GM12878 (cell line): ENCODE measurements around the gene SRP14. TPM values are rescaled to one million over a fixed set of nuclear protein-coding genes. Genes with fewer than 3 reads are reported as not detected.

Experiments
- ATAC-seq: fragments of 200-7000 bp; cut with Tn5 transposase; 3 replicates; pipeline ENCODE4 v1.9.1; 2020; ENCODE audit warnings: mild to moderate bottlenecking, moderate library complexity
- BruUV-seq: library from RNA; stranded (reverse); fragments of 400-500 nt; replicated peaks from 2 replicates; lab custom pipeline; 2021; lab: Mats Ljungman, UMichigan
- CTCF ChIA-PET: fragments of 300-600 bp; sonication (Branson Sonifier 250); formaldehyde crosslinking; extraction: SDS; loops from one replicate; lab custom pipeline; 2021; ENCODE audit warnings: inconsistent platforms; lab: Yijun Ruan, JAX
- POLR2A ChIA-PET: fragments of 350-600 bp; formaldehyde crosslinking; extraction: SDS; loops from one replicate; lab custom pipeline; 2021; ENCODE audit warnings: inconsistent platforms; lab: Charles Lee
- RAD21 ChIA-PET: fragments of 300-600 bp; sonication (Branson Sonifier 250); formaldehyde crosslinking; loops from one replicate; lab custom pipeline; 2023; ENCODE audit warnings: antibody characterized with exemption; ENCODE audit not compliant: unreplicated experiment; lab: Charles Lee
- SMC1A ChIA-PET: fragments of 300-600 bp; sonication (Branson Sonifier 250); formaldehyde crosslinking; loops from one replicate; lab custom pipeline; 2023; ENCODE audit not compliant: unreplicated experiment, uncharacterized antibody; lab: Charles Lee
- DNase-seq: peaks from one replicate; pipeline ENCODE4 v3.0.0-alpha.2; 2011; ENCODE audit warnings: low read depth, low spot score
- FAIRE-seq: peaks from 3 replicates; lab custom pipeline; 2011; peaks lifted over from hg19 to GRCh38; lab: Jason Lieb, UNC
- H2AFZ ChIP-seq: 2 replicates; pipeline ENCODE4 v1.6.0; 2011; ENCODE audit warnings: low read depth, low read length, control low read depth; ENCODE audit not compliant: control insufficient read depth
- H3K27ac ChIP-seq: 2 replicates; pipeline ENCODE4 v1.5.1; 2011; ENCODE audit warnings: control low read depth; ENCODE audit not compliant: control insufficient read depth, insufficient read depth
- H3K27me3 ChIP-seq, 2 experiments: replicated peaks in 1 of 2; 2 replicates each; pipeline versions ENCODE4 v1.6.0 to v1.6.1; 2011; ENCODE audit warnings: low read length in 1 of 2; ENCODE audit not compliant: control insufficient read depth in 2 of 2, insufficient read depth in 2 of 2
- H3K36me3 ChIP-seq, 2 experiments: 2 replicates each; pipeline ENCODE4 v1.5.1; 2011; ENCODE audit warnings: low read length in 1 of 2; ENCODE audit not compliant: control insufficient read depth in 2 of 2, insufficient read depth in 2 of 2
- H3K4me1 ChIP-seq: 2 replicates; pipeline ENCODE4 v1.6.1; 2011; ENCODE audit warnings: mild to moderate bottlenecking, low read length, moderate library complexity, mixed read lengths; ENCODE audit not compliant: control insufficient read depth, insufficient read depth
- H3K4me2 ChIP-seq: 2 replicates; pipeline ENCODE4 v1.6.0; 2011; ENCODE audit warnings: control low read depth; ENCODE audit not compliant: control insufficient read depth, insufficient read depth
- H3K4me3 ChIP-seq: fragments of 200-600 bp; sonication (generic); 2 replicates; pipeline ENCODE4 v1.5.1; 2016
- H3K79me2 ChIP-seq: 2 replicates; pipeline ENCODE4 v1.6.0; 2011; ENCODE audit warnings: low read length; ENCODE audit not compliant: control insufficient read depth, insufficient read depth
- H3K9ac ChIP-seq: 2 replicates; pipeline ENCODE4 v1.8.0; 2011; ENCODE audit warnings: low read length, control low read depth, mixed read lengths; ENCODE audit not compliant: control insufficient read depth, insufficient read depth
- H3K9me3 ChIP-seq: replicated peaks from 3 replicates; pipeline ENCODE4 v1.5.1; 2011; ENCODE audit warnings: mild to moderate bottlenecking, low read length; ENCODE audit not compliant: control insufficient read depth, insufficient read depth
- H4K20me1 ChIP-seq: 2 replicates; pipeline ENCODE4 v1.6.0; 2011; ENCODE audit not compliant: control insufficient read depth, insufficient read depth
- CEBPZ ChIP-seq: fragments of 150-350 bp; IDR thresholded peaks from 2 replicates; pipeline ENCODE4 v1.6.1; 2016; ENCODE audit warnings: low read depth, low read length
- CUX1 ChIP-seq: IDR thresholded peaks from 2 replicates; pipeline ENCODE4 v1.6.1; 2012; ENCODE audit warnings: improper control_type of control experiment, low read depth, low read length; ENCODE audit not compliant: insufficient replicate concordance
- GATAD2B ChIP-seq: fragments of 450-650 bp; conservative IDR thresholded peaks from 2 replicates; pipeline ENCODE4 v1.6.1; 2017; ENCODE audit warnings: low read depth, mild to moderate bottlenecking, moderate library complexity
- JUNB ChIP-seq: IDR thresholded peaks from 2 replicates; pipeline ENCODE4 v1.6.1; 2016; ENCODE audit warnings: antibody characterized with exemption, mild to moderate bottlenecking
- MTA2 ChIP-seq: fragments of 450-650 bp; IDR thresholded peaks from 2 replicates; pipeline ENCODE4 v1.6.1; 2016; ENCODE audit warnings: low read depth, mild to moderate bottlenecking, moderate library complexity
- PBX3 ChIP-seq: IDR thresholded peaks from 2 replicates; pipeline ENCODE4 v1.6.1; 2011; ENCODE audit warnings: mild to moderate bottlenecking, low read depth, low read length, moderate library complexity; ENCODE audit not compliant: insufficient replicate concordance
- SREBF2 ChIP-seq: IDR thresholded peaks from 2 replicates; pipeline ENCODE4 v1.6.1; 2012; ENCODE audit warnings: mild to moderate bottlenecking, low read length
- TCF7 ChIP-seq: IDR thresholded peaks from 2 replicates; pipeline ENCODE4 v1.6.1; 2014; ENCODE audit warnings: antibody characterized with exemption, borderline replicate concordance
- ZBTB33 ChIP-seq: fragments of 450-650 bp; IDR thresholded peaks from 2 replicates; pipeline ENCODE4 v1.6.1; 2017; ENCODE audit warnings: mild to moderate bottlenecking
- WGBS: methylation state at CpG from one replicate; pipeline ENCODE4 v1.1.6; 2016; ENCODE audit warnings: low lambda C conversion rate; ENCODE audit not compliant: insufficient replicate concordance, insufficient coverage; ENCODE audit errors: missing lambda C conversion rate; 5-methylcytosine and 5-hydroxymethylcytosine counted together
- in situ Hi-C: fragments of 300-500 bp; cut with MboI; formaldehyde crosslinking; loops from 9 replicates; pipeline ENCODE4 v1.14.3; 2018; ENCODE audit warnings: mixed read lengths
- intact Hi-C: fragments of 100-400 bp; cut with micrococcal nuclease; formaldehyde crosslinking; loops from one replicate; pipeline ENCODE4 v1.14.2; 2022; ENCODE audit not compliant: unreplicated experiment
- polyA plus RNA-seq, 11 experiments: library from polyadenylated mRNA; depleted of rRNA in 4 of 11; unstranded in 6 of 11; stranded (reverse) in 5 of 11; fragments of >200 nt; fragmentation: Nextera tagmentation in 4 of 11; fragmentation: Illumina TruSeq in 1 of 11; extraction: Ambion mirVana in 4 of 11; extraction: Trizol in 1 of 11; gene quantifications; 1 replicate in 1 of 11; 2 replicates in 10 of 11; pipeline versions ENCODE4 v1.2.1 to v1.2.3, GENCODE V29; 2011 to 2016; ENCODE audit warnings: inconsistent platforms in 2 of 11, missing spikeins in 2 of 11, low read depth in 1 of 11
- total RNA-seq, 4 experiments: library from RNA; depleted of rRNA in 3 of 4; stranded (reverse); fragments of >200 nt in 3 of 4; fragmentation: Illumina TruSeq in 1 of 4; extraction: Trizol in 1 of 4; gene quantifications; 2 replicates each; pipeline versions ENCODE4 v1.2.1 to v1.2.3, GENCODE V29; 2013 to 2021

The SRP14 gene
- total and polyA plus RNA-seq, 10 of the 15 experiments (the other 5 are each of a cell fraction or from before 2014, with no cell fraction given), result 141 to 1,182 (median 493) TPM

GRCh38 chr15:40046721-40047414, 7.9 kb upstream of the SRP14 start:
- no peak for FAIRE-seq
- ChIA-PET CTCF (interaction anchor here (0.7 to 11.8 kb wide), 32 partner anchors 9 to 290 kb away, joined by 3 to 776 read pairs (median 7); partner anchors contain the start of genes BMF, BUB1B and FSIP1), POLR2A (interaction anchor here (0.5 to 8.0 kb wide), 14 partner anchors 13 to 293 kb away, joined by 3 to 307 read pairs (median 5); partner anchors contain the start of genes BMF and BUB1B), SMC1A (interaction anchor here (0.8 to 23.0 kb wide), 24 partner anchors 9 to 227 kb away, joined by 3 to 1082 read pairs (median 11); partner anchors contain the start of genes BMF, BUB1B and PAK6), RAD21 (interaction anchor here (0.7 to 8.5 kb wide), 18 partner anchors 9 to 231 kb away, joined by 3 to 903 read pairs (median 14); partner anchors contain the start of genes BMF, BUB1B and SRP14)
- DNase-seq, result no peak
- peaks cover 65% of the 10 kb centered on the region for H3K4me1 ChIP-seq
- 45% methylated on average over 5 of the region's 5 CpGs for WGBS
- H3K4me3 ChIP-seq, result no peak overlapping the region
- ATAC-seq, result peak; percentile 6
- H3K36me3 ChIP-seq, result no peaks in the 10 kb centered on the region; a peak in 1 of 4 replicates
- no peaks in the 10 kb centered on the region for H3K27me3 ChIP-seq
- H3K9me3 ChIP-seq, result no peaks in the 10 kb centered on the region
- H4K20me1 ChIP-seq, result no peaks in the 10 kb centered on the region
- in situ Hi-C loops (loop anchor here (5.0 to 10.0 kb wide), 3 partner anchors 120 to 225 kb away; no protein-coding TSS in a partner anchor), intact Hi-C loops (loop anchor here (1.0 to 5.0 kb wide), 3 partner anchors 18 to 135 kb away; no protein-coding TSS in a partner anchor)
- H3K27ac ChIP-seq, result peak overlapping the region; percentile 92
- BruUV-seq, result no TSS peak
- peak overlapping the region; percentile 95 for H3K4me2 ChIP-seq
- H2AFZ ChIP-seq, result peak overlapping the region; percentile 20; the same call in 1 of the 2 replicates
- H3K79me2 ChIP-seq, result peaks cover 2% of the 10 kb centered on the region; the same call in 1 of the 2 replicates
- peak overlapping the region; percentile 68 for H3K9ac ChIP-seq
- TF ChIP-seq JUNB (peak; percentile 45), SREBF2 (no peak), CUX1 (no peak), MTA2 (no peak), ZBTB33 (no peak), GATAD2B (no peak), CEBPZ (no peak), TCF7 (no peak), PBX3 (peak; percentile 49)
